WTC11 (cell line): Measurements from ENCODE around the gene KCNJ6. TPM values are rescaled to one million over a fixed set of nuclear protein-coding genes. Genes with fewer than 3 reads are reported as not detected.

Experiments used
- ATAC-seq: fragments of 200-7000 bp; cut with Tn5 transposase; 2 replicates; pipeline ENCODE4 v1.10.0; 2021; ENCODE audit warnings: mild to moderate bottlenecking, moderate library complexity
- CTCF ChIA-PET: fragments of 300-600 bp; sonication (Branson Sonifier 250); formaldehyde crosslinking; loops from one replicate; lab custom pipeline; 2021; ENCODE audit warnings: antibody characterized with exemption; lab: Charles Lee
- POLR2A ChIA-PET: fragments of 350-600 bp; sonication (Branson Sonifier 250); formaldehyde crosslinking; loops from one replicate; lab custom pipeline; 2021; ENCODE audit warnings: antibody characterized with exemption; lab: Charles Lee
- DNase-seq: peaks from one replicate; pipeline ENCODE4 v3.0.0; 2021; ENCODE audit warnings: low spot score
- H3K27ac Mint-ChIP-seq: 2 replicates; pipeline ENCODE4 v1.8.0; 2021; ENCODE audit warnings: mixed read lengths
- H3K27me3 Mint-ChIP-seq: 2 replicates; pipeline ENCODE4 v1.8.0; 2021; ENCODE audit warnings: low read depth, mild to moderate bottlenecking, moderate library complexity, mixed read lengths
- H3K36me3 Mint-ChIP-seq: 2 replicates; pipeline ENCODE4 v1.8.0; 2021; ENCODE audit warnings: mixed read lengths
- H3K4me1 Mint-ChIP-seq: 2 replicates; pipeline ENCODE4 v1.8.0; 2022; ENCODE audit warnings: mixed read lengths
- H3K4me3 Mint-ChIP-seq: 2 replicates; pipeline ENCODE4 v1.8.0; 2021; ENCODE audit warnings: mild to moderate bottlenecking, moderate library complexity, mixed read lengths
- H3K9me3 Mint-ChIP-seq: 2 replicates; pipeline ENCODE4 v1.8.0; 2021; ENCODE audit warnings: mixed read lengths
- ARID4B ChIP-seq: sonication (generic); formaldehyde crosslinking; IDR thresholded peaks from 2 replicates; pipeline ENCODE4 v1.8.0; 2023; ENCODE audit warnings: missing genetic modification reagents, mild to moderate bottlenecking, borderline replicate concordance
- CBFB ChIP-seq: sonication (generic); formaldehyde crosslinking; IDR thresholded peaks from 2 replicates; pipeline ENCODE4 v1.8.1; 2022; ENCODE audit warnings: mild to moderate bottlenecking, low read depth, missing genetic modification reagents
- CDX4 ChIP-seq: fragments of 250-450 bp; sonication (Bioruptor Pico); IDR thresholded peaks from 2 replicates; pipeline ENCODE4 v1.9.0; 2021; ENCODE audit warnings: moderate library complexity, mild to moderate bottlenecking, inconsistent platforms, borderline replicate concordance
- FOXP1 ChIP-seq: sonication (generic); formaldehyde crosslinking; IDR thresholded peaks from 2 replicates; pipeline ENCODE4 v1.8.0; 2022; ENCODE audit warnings: missing genetic modification reagents, mild to moderate bottlenecking, moderate library complexity, borderline replicate concordance
- MLX ChIP-seq: sonication (generic); formaldehyde crosslinking; IDR thresholded peaks from 2 replicates; pipeline ENCODE4 v1.8.1; 2023; ENCODE audit warnings: mild to moderate bottlenecking, missing genetic modification reagents, moderate library complexity
- MXD4 ChIP-seq: fragments of 250-450 bp; sonication (Bioruptor Pico); IDR thresholded peaks from 2 replicates; pipeline ENCODE4 v1.8.0; 2021; ENCODE audit warnings: mild to moderate bottlenecking, moderate library complexity, borderline replicate concordance
- MYBL2 ChIP-seq: sonication (generic); formaldehyde crosslinking; IDR thresholded peaks from 2 replicates; pipeline ENCODE4 v1.8.1; 2023; ENCODE audit warnings: mild to moderate bottlenecking, moderate library complexity, missing genetic modification reagents
- NFE2L1 ChIP-seq: sonication (generic); formaldehyde crosslinking; IDR thresholded peaks from 2 replicates; pipeline ENCODE4 v1.8.1; 2023; ENCODE audit warnings: missing genetic modification reagents
- OVOL2 ChIP-seq: fragments of 250-450 bp; sonication (Bioruptor Pico); IDR thresholded peaks from 2 replicates; pipeline ENCODE4 v1.9.0; 2021; ENCODE audit warnings: mild to moderate bottlenecking, borderline replicate concordance
- RELA ChIP-seq: sonication (generic); formaldehyde crosslinking; IDR thresholded peaks from 2 replicates; pipeline ENCODE4 v1.8.1; 2022; ENCODE audit warnings: missing genetic modification reagents, mild to moderate bottlenecking, borderline replicate concordance
- STAT6 ChIP-seq: sonication (generic); formaldehyde crosslinking; conservative IDR thresholded peaks from 2 replicates; pipeline ENCODE4 v1.8.1; 2023; ENCODE audit warnings: mild to moderate bottlenecking, low read depth, missing genetic modification reagents, moderate library complexity
- ZBTB21 ChIP-seq: sonication (generic); formaldehyde crosslinking; IDR thresholded peaks from 2 replicates; pipeline ENCODE4 v1.8.1; 2023; ENCODE audit warnings: mild to moderate bottlenecking, missing genetic modification reagents, borderline replicate concordance
- ZNF396 ChIP-seq: fragments of 250-450 bp; sonication (Bioruptor Pico); IDR thresholded peaks from 2 replicates; pipeline ENCODE4 v1.8.0; 2021; ENCODE audit warnings: mild to moderate bottlenecking, moderate library complexity, borderline replicate concordance
- ZNF425 ChIP-seq: fragments of 250-450 bp; sonication (Bioruptor Pico); conservative IDR thresholded peaks from 2 replicates; pipeline ENCODE4 v1.9.0; 2021; ENCODE audit warnings: mild to moderate bottlenecking
- ZNF512 ChIP-seq: sonication (generic); formaldehyde crosslinking; IDR thresholded peaks from 2 replicates; pipeline ENCODE4 v1.8.1; 2022; ENCODE audit warnings: missing genetic modification reagents, borderline replicate concordance
- total RNA-seq: library from RNA; stranded (reverse); gene quantifications from 3 replicates; pipeline ENCODE4 v1.2.3, GENCODE V29; 2021
- TF ChIP-seq, protein P1 (sequence below): fragments of 250-450 bp; sonication (Bioruptor Pico); IDR thresholded peaks from 2 replicates; pipeline ENCODE4 v2.1.2; 2022; ENCODE audit warnings: mild to moderate bottlenecking, moderate library complexity

The KCNJ6 gene
- total RNA-seq, 1 experiment from 2014 or later = 0.35 TPM

GRCh38 chr21:37780991-37781983 lies 135.0 kb downstream of the KCNJ6 start:
- TF ChIP-seq ZNF425 (no peak), ARID4B (CRISPR knock-in tag) (no peak), CDX4 (CRISPR knock-in tag) (no peak)
- no peak overlapping the region for H3K4me3 Mint-ChIP-seq
- H3K27me3 Mint-ChIP-seq = peaks cover 6% of the 10 kb centered on the region; the same call in 1 of the 2 replicates
- POLR2A ChIA-PET = no interaction called here
- ATAC-seq (no peak), DNase-seq (no peak)
- peaks cover 23% of the 10 kb centered on the region for H3K9me3 Mint-ChIP-seq
- no peak overlapping the region for H3K27ac Mint-ChIP-seq
- CTCF ChIA-PET = interaction anchor here (0.5 kb wide), 1 partner anchor 288 kb away, joined by 8 read pairs; no protein-coding TSS in a partner anchor
- H3K36me3 Mint-ChIP-seq = no peaks in the 10 kb centered on the region; the same call in 1 of the 2 replicates
- H3K4me1 Mint-ChIP-seq = no peaks in the 10 kb centered on the region

GRCh38 chr21:37771181-37771580 lies 145.1 kb downstream of the KCNJ6 start:
- Mint-ChIP-seq H3K4me3 (no peak overlapping the region), H3K36me3 (peaks cover 7% of the 10 kb centered on the region; the same call in 1 of the 2 replicates), H3K4me1 (peaks cover 5% of the 10 kb centered on the region), H3K27me3 (0 out of 2 replicates have a peak, but pooled peaks cover 3% of the 10 kb centered on the region), H3K9me3 (peaks cover 16% of the 10 kb centered on the region), H3K27ac (no peak overlapping the region)
- no peak for DNase-seq
- ATAC-seq = no peak
- ChIA-PET POLR2A (no interaction called here), CTCF (no interaction called here)
- no peak for TF ChIP-seq NFE2L1 (CRISPR knock-in tag)
- no peak for TF ChIP-seq OVOL2
- TF ChIP-seq ZNF396 (CRISPR knock-in tag) = no peak
- no peak for TF ChIP-seq ZBTB21 (CRISPR knock-in tag)
- no peak for TF ChIP-seq CBFB (CRISPR knock-in tag)
- TF ChIP-seq RELA (CRISPR knock-in tag) = no peak
- TF ChIP-seq MYBL2 = no peak
- TF ChIP-seq STAT6 (CRISPR knock-in tag) = no peak
- TF ChIP-seq ZNF512 (CRISPR knock-in tag) = no peak
- TF ChIP-seq, protein P1, sequence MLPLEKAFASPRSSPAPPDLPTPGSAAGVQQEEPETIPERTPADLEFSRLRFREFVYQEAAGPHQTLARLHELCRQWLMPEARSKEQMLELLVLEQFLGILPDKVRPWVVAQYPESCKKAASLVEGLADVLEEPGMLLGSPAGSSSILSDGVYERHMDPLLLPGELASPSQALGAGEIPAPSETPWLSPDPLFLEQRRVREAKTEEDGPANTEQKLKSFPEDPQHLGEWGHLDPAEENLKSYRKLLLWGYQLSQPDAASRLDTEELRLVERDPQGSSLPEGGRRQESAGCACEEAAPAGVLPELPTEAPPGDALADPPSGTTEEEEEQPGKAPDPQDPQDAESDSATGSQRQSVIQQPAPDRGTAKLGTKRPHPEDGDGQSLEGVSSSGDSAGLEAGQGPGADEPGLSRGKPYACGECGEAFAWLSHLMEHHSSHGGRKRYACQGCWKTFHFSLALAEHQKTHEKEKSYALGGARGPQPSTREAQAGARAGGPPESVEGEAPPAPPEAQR (CRISPR knock-in tag) = no peak
- TF ChIP-seq MXD4 = no peak
- no peak for TF ChIP-seq MLX (CRISPR knock-in tag)
- no peak for TF ChIP-seq FOXP1
